ENCODE data around the gene PDRG1.
"Not testable (repeated sequence)": the region's sequence is repeated elsewhere in the genome, so short reads cannot be mapped to it uniquely, and the experiment has no call there.

The PDRG1 gene

DNA sequence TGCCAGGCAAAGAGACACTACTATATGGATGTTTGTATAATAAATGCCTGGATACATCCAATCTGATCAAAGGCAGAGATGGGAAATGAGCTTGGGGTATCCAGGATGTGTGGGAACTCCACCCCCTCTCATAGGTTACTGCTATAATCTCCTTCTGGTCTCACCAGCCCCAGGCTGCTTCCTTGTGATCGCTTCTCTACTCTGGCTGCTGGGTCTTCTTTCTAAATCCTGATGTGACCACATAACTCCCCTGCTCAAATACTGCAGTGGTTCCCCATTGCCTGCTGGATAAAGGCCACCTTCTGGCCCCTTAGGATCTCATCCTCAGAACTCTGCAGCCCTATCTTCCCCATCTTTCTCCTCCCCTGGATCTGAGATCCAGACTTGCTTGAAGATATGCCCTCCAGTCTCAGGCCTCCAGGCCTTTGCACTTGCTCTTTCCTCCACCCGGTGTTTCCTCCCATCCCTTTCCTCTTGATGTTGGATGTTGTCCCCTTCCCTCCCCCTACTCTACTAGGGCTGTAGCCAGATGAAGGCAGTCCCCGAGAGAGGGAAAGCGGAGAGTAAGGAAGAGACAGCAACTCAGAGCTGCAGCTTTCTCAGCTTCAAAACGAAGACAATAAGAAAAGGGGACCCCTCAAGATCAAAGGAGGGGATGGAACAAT is 15.3 kb upstream of the PDRG1 start:
- no peak for DNase-seq

DNA sequence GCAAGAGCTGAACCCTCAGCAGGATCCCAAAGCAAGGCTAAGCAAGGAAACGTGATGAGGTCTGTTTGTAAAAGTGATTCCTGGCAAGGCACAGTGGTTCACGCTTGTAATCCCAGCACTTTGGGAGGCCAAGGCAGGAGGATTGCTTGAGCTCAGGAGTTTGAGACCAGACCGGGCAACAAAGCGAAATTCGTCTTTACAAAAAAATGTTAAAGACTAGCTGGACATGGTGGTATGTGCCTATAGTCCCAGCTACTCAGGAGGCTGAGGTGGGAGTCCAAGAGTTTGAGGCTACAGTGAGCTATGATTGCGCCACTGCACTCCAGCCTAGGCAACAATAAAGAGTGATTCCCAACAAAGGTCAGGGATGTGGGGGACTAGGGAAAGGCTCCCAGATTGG is 12.0 kb upstream of the PDRG1 start:
- DNase-seq, result no peak

DNA sequence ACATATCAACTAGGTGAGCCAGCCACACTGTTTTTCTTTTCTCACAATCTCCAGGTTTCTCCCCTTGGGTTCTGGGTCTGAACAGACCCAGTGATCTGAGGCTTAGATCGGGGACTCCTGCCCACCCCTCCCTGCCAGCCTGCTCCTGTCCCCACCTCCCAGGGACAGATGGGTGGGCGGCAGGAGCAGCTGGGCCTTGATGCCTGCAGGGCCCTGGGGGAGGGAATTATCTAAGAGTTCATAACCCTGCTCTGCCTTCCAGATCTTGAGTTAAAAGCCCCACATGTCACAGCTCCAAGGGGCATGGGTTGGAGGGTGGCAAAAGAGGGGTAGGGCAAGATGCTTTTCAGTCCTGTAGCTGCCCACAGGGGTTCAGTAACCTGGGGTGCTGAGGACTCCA is 10.9 kb upstream of the PDRG1 start:
- DNase-seq, result no peak

DNA sequence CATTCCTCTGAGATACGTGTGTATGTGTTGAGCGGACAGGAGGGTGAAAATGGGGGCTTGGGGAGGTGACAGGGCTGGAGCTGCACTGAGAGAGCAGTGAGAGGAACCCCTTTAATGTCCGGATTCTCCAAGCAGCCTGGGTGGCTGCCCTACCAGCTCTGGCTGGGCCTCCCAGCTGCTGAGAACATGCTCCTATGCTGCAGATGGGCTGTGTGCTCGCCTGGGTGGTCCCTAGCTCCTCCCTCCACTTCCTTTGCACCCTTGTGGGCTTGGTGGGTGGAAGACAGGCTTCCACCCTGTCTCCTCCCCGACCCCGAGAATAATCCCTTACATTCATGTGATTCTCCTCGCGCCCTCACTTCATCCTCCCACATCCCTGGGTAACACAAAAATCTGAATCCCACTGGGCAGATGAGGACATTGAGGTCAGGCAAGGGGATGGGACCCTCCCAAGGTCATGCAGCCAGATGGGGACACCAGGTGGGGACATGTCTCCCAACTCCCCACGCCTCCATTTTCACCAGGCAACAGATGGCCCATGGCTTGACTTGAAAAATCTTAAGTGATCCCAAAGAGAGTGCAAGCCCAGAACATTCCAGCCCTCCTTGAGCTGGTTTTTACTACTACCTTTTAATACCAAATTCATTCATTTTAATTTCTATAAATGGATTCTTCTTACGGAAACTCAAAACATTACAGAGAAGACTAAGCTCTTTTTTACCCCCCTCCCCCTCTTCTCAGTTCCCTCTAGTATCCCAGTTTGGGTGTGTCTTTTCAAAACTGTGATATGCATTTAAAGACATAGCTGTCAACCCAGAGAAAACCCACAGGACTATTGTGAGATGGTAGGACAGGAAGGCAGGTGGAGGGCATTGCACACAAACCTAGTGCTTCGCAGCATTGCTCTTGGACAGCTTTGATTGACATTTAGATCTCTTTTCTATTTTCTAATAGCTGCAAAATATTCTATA is 5.0 kb upstream of the PDRG1 start:
- DNase-seq, result no peak

DNA sequence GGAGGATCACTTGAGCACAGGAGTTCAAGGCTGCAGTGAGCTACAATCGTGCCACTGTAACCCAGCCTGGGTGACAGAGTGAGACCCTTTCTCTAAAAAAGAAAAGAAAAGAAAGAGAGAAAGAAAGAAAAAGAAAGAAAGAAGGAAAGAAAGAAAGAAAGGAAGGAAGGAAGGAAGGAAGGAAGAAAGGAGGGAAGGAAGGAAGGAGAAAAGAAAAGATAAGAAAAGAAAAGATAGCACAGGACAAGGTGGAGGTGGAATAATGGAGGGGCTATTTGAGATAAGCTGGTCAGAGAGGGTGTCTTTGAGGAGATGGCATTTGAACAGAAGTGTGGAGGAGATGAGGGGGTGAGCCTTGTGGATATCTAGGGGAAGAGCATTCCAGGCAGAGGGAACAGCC is 2.7 kb upstream of the PDRG1 start:
- DNase-seq, result no peak

DNA sequence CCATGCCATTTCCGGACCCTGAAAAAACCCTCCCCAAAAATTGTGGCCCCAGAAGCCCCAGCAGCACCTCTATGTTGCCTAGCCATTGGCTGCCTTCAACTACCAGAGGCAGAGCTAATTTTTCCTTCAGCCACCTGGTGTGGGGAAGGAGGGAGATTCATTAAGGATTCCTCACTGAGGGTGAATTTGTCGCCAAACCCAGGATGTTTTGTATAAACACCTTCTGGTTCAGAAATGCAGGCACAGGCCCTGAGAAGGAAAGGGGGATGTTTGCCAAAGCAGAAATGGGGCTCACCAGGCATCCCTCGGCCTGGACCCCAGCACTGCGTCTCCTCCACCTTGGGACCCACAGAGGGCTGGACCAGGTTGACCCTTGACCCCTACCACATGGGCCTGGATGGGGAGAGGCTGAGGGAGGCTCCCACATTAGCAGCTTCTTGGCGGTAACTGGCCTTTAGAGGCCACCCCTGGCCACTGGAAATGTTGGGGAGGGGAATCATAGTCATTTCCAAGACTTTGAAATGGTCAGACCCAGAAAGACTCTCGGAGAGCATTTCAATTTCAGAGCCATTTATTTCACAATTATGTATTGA is 1.8 kb upstream of the PDRG1 start:
- DNase-seq, result no peak

DNA sequence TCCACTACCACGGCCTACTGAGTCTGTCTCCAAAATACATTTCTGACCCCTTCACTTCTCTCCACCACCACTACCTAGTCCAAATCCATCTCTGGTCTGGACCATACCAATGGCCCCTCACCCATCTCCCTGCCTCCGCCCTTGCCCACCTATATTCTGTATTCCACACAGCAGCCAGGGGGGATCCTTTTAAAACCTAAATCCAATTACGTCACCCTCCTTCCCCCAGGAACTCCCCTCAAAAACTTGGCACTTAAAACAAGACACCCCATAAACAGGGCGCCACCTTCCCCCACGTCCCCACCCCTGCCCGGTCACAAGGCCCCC is 680 bp downstream of the PDRG1 start:
- no peak for DNase-seq

DNA sequence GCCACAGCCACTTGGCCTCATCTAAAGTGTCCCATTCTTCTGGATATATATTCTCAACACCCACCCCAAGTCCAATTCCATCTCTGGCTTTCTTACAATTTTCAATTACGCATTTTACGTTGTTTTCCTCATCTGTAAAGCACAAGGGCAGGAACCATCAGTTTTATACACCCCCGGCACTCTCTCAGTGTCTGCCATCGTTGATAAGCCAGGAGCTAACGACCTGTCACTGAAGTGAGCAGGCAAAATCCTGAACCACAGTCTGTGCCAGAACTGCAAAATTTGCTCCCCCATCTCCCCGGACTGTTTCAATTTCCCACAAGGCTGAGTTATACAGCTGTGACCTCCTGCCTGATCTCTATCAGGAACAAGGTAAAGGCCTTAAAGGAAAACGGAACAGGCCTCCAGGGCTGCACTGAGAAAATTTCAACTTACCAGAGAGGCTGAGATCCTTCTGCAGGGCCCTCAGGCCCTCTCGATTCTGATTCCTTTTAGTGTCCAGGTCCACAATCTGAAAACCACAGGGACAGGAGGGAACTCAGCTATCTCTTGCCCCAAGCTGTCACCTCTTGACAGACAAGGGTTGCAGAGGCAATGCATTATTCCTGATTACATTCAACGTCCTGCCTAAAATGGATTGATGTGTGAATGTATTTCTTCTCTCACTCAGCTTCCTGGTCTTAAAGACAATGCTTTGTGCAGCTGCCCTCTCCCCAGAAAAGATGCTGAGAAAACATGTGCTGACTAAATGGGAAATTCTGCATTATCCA is 1.8 kb downstream of the PDRG1 start:
- no peak for DNase-seq

DNA sequence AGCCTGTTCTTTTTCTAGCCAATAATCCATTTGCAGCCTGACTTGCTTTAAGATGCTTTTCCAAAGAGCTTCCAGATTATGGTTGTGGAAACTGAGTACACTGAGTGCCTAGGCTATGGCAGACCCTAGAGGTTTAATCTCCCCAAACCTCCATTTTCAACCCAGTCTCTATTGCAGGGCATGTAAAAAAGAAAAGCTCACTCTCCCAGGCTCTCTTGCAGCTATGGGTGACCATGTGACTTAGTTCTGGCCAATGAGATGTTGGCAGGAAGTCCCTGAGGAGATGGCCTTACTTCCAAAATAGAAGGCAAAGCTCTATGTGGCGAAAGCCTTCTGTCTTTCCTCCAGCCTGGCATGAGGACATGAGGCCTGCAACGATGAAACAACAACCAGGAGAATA is 3.8 kb downstream of the PDRG1 start:
- DNase-seq, result no peak

DNA sequence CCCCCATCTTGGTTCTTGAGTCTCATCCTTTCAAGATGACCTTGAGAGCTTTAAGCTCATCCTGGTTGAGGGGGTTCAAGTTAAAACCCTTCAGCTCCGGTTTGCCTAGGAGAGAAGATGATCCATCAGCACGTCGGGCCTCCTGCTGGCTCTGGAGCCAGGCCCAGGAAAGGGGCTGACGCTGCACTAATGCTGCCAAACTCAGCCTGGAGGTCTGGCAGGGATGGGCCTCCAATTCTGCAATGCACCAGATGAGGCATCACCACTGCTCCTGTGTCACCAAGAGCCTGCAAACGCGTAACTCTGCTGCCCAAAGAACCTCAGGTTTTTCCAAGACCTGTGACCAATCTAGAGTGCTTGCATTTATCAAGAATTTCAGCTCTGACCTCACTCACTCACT is 6.1 kb downstream of the PDRG1 start:
- no peak for DNase-seq

DNA sequence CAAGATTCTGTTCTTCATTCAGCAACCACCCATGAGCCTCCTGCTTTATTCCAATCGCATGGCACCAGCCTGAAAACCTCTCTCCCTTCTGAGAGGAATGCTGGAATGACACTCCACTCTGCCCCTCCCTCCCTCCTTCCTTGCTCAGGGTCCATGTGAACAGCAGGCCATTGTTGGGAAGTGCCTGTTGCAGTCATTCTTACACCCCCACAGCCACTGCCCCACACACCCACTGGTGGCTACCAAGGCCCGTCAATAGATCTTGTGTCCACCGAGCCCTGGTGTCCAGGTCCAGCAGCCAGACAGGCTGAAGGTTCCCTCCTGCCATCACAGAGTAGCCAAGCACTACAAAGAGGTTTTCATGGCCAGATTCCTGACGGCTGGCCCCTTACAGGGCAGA is 6.5 kb downstream of the PDRG1 start:
- no peak for DNase-seq

DNA sequence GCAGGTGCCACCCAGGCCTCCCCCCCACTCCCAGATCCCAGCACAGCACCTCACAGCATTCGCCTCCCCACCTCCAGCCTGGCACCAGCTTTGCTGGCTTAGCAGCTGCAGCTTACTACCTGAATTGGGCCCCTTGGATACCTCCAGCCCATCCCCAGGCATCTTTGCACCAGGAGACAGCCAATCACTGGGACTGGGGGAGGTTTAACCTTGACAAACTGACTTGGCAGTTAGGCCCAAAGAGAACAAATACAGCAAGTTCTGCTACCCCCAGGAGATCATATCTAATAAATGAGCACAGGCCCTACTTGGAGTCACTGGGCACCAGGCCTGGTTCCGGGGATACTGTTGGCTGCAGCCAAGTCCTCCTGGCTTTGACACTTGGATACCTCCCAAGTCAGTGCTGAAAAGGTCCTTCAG is 8.8 kb downstream of the PDRG1 start:
- DNase-seq, result no peak

DNA sequence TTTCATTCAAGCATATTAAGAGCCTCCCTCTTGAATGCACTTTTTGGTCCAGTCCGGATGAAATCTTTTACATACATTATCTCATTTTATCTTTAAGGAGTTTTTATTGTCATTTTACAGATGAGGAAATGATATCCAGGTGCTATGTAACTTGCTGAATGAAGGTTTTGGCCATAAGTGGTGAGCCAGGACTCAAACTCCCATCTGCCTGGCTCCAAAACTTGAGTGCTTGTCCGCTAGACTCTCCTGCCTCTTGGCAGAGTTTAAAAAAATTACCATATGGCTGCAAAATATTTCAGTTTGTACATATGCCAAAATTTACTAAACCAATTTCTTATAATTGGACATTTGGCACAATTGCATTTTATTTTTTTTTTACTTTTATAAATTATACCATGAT is 12.2 kb downstream of the PDRG1 start:
- no peak for DNase-seq

DNA sequence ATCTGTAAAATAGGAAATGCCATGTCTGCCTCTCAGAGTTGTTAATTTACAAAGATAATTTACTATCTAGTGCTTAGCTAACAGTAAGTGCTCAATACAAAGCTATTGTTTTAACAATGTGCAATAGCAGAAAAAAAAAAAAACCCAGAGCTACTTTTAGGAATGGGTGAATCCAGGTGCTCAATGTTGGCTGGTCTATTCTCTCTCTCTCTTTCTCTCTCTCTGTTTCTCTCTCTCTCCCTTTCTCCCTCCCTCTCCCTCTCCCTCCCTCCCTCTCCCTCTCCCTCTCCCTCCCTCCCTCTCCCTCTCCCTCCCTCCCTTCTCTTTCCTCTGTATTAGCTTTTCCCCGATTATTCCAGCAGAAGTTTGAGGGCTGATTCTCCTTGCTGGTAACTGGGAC is 14.0 kb downstream of the PDRG1 start:
- DNase-seq, result no peak

DNA sequence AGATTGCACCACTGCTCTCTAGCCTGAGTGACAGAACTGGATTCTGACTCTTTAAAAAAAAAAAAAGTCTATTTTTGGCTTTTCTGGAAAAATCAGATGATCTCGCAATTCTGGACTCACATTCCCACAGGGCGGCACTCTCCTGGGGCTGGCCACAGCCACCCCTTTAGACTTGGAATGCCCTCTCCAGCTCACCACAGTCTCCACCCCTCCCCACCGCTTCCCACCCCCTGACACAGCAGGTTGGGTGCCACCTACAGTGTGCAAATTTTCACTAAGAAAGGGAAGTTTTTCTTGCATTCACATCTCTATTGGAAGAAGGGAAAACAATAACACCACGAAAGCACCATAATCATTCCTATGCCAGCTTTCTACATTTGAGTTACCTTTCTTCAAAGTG is 15.4 kb downstream of the PDRG1 start:
- DNase-seq, result no peak

DNA sequence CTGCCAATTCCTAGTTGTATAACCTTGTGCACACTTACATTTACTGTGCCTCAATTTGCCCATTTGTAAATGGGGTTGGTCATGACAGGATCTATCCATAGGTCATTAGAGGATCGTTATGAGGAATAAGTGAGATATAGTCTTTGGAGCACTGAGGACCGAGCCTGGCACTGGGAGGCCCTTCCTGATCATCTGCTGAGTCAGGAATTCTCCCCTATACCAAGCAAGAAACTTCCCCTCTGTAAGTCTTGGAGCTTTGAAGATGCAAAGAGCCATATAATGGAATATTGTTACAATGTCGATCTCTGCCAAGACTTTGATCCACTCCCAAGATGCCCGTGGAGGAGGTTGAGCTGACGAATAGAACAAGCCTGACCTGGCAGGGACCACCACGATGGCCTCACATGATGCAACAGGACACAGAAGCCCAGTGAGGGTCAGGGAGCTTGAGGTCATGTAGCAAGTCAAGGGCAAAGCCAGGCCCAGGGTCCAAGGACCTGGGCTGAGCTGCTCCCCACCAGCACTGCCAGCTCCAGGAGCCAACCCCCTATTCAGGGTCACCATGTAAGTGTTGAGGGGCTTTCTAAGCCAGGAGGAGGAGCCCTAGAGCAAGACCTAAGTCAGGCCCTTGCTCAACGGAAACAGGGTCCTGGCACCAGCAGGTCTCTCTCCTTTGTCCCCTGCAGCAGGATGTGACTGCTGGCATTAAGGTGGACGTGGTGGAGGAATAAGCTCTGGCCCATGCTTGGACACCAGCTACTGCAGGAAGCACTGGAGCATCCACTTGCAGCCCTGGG is 16.7 kb downstream of the PDRG1 start:
- DNase-seq, result no peak

DNA sequence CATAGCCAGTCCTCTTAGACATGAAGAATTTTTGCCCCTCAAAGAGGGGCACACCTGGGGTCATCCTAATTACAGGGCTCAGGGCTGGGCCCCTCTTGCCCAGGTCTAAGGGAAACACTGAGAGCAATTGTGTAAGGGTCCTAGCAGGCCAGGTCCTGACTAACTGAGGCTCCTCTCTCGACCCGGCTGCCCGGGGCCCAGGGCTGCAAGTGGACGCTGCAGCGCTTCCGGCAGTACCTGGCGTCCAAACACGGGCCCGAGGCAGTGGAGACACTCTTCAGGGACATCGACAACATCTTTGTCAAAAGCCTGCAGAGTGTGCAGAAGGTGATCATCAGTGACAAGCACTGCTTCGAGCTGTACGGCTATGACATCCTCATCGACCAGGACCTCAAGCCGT is 17.4 kb downstream of the PDRG1 start:
- no peak for DNase-seq

DNA sequence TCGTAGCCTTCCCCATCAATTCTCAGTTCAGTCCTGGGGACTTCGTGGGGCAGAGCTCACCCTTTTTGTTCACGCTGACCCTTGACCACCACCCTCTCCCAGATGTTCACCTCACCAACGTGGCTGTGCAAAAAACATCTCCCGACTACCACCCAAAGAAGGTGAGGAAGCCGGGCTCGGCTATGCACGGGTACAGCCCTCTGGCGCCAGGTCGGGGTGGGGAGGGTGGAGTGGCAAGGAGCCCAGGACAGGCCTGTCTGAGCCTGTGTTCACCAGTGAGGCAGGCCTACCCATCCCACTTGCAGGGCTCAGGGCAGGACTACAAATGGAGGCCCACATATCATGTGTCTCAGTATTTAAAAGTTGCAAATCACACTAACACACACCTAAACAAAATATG is 18.1 kb downstream of the PDRG1 start:
- no peak for DNase-seq

DNA sequence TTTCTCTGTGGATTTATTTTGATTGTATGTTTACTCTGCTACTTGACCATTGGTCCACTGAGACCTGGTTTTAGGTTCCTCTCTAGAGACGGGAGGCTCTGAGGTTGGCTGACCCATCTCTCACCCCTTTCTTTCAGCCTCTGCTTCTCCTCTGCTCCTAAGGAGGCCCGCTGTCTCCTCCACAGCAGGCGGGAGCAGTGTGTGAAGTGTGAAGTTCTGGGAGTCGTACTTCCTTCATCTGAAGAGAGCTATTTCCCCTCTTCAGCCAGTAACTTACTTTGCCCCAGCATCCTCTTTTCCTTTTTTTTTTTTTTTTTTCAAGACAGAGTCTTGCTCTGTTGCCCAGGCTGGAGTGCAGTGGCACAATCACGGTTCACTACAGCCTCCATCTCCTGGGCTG is 21.1 kb downstream of the PDRG1 start:
- no peak for DNase-seq

DNA sequence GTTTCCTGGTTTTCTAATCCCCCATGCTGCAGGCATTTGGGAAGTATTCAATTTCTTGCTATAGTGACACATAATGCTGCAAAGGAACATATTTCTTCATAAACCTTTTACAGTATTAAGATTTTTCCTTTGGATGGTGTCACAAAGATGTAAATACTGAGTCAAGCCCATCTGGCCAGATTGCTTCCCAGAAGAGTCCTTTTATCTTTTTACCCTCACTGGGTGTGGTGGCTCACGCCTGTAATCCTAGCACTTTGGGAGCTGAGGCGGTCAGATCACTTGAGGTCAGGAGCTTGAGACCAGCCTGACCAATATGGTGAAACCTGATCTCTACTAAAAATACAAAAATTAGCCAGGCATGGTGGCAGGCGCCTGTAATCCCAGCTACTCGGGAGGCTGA is 22.2 kb downstream of the PDRG1 start:
- not testable (repeated sequence) for DNase-seq

DNA sequence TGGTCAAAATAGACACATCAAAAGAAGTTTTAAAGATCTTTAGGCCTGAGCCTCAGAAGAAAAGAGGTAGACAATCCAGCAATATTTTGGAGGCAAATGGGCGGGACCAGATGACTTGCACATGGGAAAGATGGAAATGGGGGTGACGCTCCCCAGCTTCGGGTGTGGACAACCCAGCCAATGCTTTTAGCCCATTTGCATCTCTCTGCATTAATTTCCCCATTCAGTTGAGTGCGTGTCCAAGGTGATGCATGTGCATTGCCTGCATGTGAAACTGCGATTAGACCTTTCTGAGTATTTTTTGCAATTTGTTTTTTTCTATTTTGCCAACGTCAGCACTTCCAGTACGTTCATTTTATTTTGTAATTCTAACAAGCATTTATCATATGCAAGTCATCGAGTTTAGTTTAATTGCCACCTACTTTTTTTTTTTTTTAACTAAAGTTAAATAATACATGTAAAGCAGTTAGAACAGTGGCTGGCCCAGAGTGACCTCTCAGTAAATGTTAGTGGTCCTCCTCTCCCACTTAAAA is 24.2 kb downstream of the PDRG1 start:
- no peak for DNase-seq

DNA sequence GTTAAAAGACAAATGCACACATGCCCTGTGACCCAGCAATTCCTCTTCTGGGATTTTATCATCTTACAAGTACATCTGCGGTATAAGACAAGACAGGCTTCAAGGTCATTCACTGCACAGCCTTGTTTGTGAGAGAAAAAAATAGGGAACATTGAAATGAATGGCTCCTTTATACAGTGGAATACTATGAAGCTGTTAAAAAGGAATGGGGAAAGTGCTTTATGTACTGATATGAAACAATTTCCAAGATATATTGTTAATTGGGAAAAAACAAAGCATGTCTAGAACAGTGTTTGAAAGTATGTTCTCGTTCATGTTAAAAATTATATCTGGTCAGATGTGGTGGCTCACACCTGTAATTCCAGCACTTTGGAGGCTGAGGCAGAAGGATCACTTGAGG is 25.4 kb downstream of the PDRG1 start:
- DNase-seq, result no peak

Data from effector CD4-positive, alpha-beta T cell (primary cell).